Myocyte (in vitro differentiated cells): Measurements from ENCODE around the gene GPRIN3. TPM values are rescaled to one million over a fixed set of nuclear protein-coding genes. Genes with fewer than 3 reads are reported as not detected.

Experiments used
- DNase-seq: peaks from one replicate; pipeline ENCODE4 v3.0.0-alpha.2; 2012; ENCODE audit warnings: low read depth
- polyA plus RNA-seq: library from polyadenylated mRNA; unstranded; fragments of >200 nt; gene quantifications from one replicate; pipeline ENCODE4 v1.2.1, GENCODE V29; 2012; ENCODE audit warnings: missing spikeins
- total RNA-seq: library from RNA; depleted of rRNA; stranded (reverse); fragments of >200 nt; gene quantifications from 2 replicates; pipeline ENCODE4 v1.2.3, GENCODE V29; 2014

GPRIN3 gene
- 0.10 and 0.35 TPM in 2 replicates for total RNA-seq
- polyA plus RNA-seq: 0.28 TPM

- DNase-seq: peak; percentile 22
Observed at GRCh38 chr4:89307446-89308160, at the start of gene GPRIN3. Gene GPRIN3, minus strand, starts transcription at chr4:89307800. Its CDS starts 57,690 bp downstream, at chr4:89250110.

GRCh38 chr4:89357340-89357739, 49.7 kb upstream of the GPRIN3 start:
- DNase-seq: no peak

GRCh38 chr4:89356086-89356485, 48.5 kb upstream of the GPRIN3 start:
- DNase-seq: no peak

GRCh38 chr4:89353514-89353913, 45.9 kb upstream of the GPRIN3 start:
- DNase-seq: no peak

GRCh38 chr4:89352541-89352940, 44.9 kb upstream of the GPRIN3 start:
- no peak for DNase-seq

- no peak for DNase-seq
Observed at GRCh38 chr4:89351201-89351600, 43.6 kb upstream of the GPRIN3 start.

- no peak for DNase-seq
Observed at GRCh38 chr4:89347363-89348025, 39.9 kb upstream of the GPRIN3 start.

GRCh38 chr4:89344571-89344970, 37.0 kb upstream of the GPRIN3 start:
- DNase-seq: no peak

GRCh38 chr4:89338206-89338605, 30.6 kb upstream of the GPRIN3 start:
- DNase-seq: no peak

GRCh38 chr4:89337681-89338080, 30.1 kb upstream of the GPRIN3 start:
- no peak for DNase-seq

GRCh38 chr4:89336818-89337420, 29.3 kb upstream of the GPRIN3 start:
- DNase-seq: no peak

- no peak for DNase-seq
Observed at GRCh38 chr4:89334830-89335229, 27.2 kb upstream of the GPRIN3 start.

GRCh38 chr4:89334311-89334710, 26.7 kb upstream of the GPRIN3 start:
- no peak for DNase-seq

GRCh38 chr4:89331686-89332544, 24.3 kb upstream of the GPRIN3 start:
- DNase-seq: no peak

- no peak for DNase-seq
Observed at GRCh38 chr4:89331197-89331596, 23.6 kb upstream of the GPRIN3 start.

- no peak for DNase-seq
Observed at GRCh38 chr4:89329280-89329679, 21.7 kb upstream of the GPRIN3 start.

- DNase-seq: no peak
Observed at GRCh38 chr4:89324671-89325070, 17.1 kb upstream of the GPRIN3 start.

- DNase-seq: no peak
Observed at GRCh38 chr4:89322671-89323070, 15.1 kb upstream of the GPRIN3 start.

GRCh38 chr4:89319756-89320155, 12.2 kb upstream of the GPRIN3 start:
- DNase-seq: no peak

- DNase-seq: no peak
Observed at GRCh38 chr4:89316931-89317366, 9.3 kb upstream of the GPRIN3 start.

GRCh38 chr4:89316211-89316610, 8.6 kb upstream of the GPRIN3 start:
- no peak for DNase-seq
